ENCODE results near the gene MRPL40. TPM values are rescaled to one million over a fixed set of nuclear protein-coding genes. Genes with fewer than 3 reads are reported as not detected.
A peak's percentile ranks its signal among the peaks of the same experiment; 100 is the strongest.

Gene MRPL40
- total and polyA plus RNA-seq, 2 of the 13 experiments (the other 11 are each of a cell fraction or from before 2014, with no cell fraction given) = 42.7 to 79.7 TPM

DNA sequence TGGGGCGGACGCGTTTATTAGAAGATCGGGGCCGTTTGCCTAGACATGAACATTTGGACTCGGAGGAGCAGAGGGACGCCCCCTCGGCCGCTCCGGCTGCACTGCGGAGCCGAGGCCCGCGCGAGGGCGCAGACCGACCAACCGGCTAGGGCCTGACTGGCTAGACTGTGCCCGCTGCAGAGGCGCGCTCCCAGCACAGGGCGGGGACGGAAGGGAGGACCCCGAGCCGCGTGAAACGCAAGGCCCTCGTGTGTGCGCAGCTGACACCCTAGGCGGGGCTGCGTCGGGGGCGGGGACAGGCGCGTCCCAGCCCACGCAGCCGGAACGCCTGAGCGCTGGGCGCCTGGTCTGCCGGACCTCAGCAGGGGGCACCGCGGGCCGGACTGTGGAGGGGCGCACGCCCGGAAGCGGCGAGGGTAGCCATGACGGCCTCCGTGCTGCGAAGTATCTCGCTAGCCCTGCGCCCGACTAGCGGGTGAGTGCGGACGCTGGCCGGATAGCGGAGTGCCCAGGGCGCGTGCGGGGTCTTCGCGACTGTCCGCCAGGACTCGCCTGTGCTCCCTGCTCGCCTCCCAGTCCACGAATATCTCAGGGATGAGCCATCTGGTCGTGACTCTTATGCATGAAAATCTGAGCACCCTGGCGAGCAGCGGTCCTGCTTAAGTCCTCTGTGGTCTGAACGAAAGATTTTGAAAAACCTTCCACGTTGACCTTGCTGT, at the start of gene MRPL40 (continued):
- peak; percentile 98 for TF ChIP-seq RBFOX2 (IDR thresholded peaks at IDR 0.05; ENCODE audit: low read depth, low read length)
- TF ChIP-seq, protein P1, sequence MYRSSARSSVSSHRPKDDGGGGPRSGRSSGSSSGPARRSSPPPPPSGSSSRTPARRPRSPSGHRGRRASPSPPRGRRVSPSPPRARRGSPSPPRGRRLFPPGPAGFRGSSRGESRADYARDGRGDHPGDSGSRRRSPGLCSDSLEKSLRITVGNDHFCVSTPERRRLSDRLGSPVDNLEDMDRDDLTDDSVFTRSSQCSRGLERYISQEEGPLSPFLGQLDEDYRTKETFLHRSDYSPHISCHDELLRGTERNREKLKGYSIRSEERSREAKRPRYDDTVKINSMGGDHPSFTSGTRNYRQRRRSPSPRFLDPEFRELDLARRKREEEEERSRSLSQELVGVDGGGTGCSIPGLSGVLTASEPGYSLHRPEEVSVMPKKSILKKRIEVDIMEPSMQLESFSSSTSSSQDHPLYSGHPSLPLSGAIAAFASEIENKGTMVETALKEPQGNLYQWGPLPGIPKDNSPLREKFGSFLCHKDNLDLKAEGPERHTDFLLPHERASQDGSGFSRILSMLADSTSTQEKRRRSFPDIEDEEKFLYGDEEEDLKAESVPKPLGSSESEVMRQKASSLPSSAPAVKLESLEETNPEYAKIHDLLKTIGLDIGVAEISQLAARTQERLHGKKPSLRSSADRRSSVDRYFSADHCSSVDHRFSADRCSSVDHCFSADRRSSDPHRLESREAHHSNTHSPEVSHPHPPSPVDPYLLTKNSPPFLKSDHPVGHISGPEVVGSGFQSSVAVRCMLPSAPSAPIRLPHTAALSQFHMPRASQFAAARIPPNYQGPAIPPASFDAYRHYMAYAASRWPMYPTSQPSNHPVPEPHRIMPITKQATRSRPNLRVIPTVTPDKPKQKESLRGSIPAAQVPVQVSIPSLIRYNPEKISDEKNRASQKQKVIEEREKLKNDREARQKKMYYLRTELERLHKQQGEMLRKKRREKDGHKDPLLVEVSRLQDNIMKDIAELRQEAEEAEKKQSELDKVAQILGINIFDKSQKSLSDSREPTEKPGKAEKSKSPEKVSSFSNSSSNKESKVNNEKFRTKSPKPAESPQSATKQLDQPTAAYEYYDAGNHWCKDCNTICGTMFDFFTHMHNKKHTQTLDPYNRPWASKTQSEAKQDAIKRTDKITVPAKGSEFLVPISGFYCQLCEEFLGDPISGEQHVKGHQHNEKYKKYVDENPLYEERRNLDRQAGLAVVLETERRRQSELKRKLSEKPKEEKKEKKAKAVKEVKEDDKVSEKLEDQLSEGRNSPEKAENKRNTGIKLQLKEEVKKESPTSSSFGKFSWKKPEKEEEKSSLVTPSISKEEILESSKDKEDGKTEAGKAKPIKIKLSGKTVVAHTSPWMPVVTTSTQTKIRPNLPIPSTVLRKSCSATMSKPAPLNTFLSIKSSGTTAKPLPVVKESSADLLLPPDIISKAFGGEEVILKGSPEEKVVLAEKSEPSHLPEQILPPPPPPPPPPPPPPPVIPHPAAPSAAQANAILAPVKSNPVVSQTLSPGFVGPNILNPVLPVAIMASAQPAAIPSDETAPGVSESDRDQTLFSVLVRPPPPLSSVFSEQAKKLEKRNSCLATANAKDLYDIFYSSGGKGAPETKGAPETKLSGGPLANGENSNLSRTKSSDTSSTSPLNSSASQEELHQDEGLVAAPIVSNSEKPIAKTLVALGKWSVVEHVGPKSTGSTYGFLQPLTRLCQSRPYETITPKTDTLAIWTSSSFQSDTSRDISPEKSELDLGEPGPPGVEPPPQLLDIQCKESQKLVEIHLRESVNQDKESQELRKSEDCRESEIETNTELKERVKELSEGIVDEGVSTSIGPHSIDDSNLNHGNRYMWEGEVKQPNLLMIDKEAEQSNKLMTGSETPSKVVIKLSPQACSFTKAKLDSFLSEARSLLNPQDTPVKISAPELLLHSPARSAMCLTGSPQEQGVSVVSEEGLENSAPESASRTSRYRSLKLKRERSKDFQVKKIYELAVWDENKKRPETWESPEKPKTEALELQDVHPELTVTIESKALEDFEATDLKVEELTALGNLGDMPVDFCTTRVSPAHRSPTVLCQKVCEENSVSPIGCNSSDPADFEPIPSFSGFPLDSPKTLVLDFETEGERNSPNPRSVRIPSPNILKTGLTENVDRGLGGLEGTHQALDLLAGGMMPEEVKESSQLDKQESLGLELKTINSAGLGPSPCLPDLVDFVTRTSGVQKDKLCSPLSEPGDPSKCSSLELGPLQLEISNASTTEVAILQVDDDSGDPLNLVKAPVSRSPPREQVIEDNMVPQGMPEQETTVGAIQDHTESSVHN (CRISPR knock-in tag; IDR thresholded peaks at IDR 0.05) = peak; percentile 88
- TF ChIP-seq ZNF530 (CRISPR knock-in tag; IDR thresholded peaks at IDR 0.05; ENCODE audit: low read depth) = peak; percentile 22; the same call in 1 of the 2 replicates
- TF ChIP-seq HOXA5 (CRISPR knock-in tag; IDR thresholded peaks at IDR 0.05) = peak; percentile 94
- TF ChIP-seq ISX (CRISPR knock-in tag; conservative IDR thresholded peaks at IDR 0.05) = peak; percentile 20; the same call in 1 of the 2 replicates
- TF ChIP-seq, protein P2, sequence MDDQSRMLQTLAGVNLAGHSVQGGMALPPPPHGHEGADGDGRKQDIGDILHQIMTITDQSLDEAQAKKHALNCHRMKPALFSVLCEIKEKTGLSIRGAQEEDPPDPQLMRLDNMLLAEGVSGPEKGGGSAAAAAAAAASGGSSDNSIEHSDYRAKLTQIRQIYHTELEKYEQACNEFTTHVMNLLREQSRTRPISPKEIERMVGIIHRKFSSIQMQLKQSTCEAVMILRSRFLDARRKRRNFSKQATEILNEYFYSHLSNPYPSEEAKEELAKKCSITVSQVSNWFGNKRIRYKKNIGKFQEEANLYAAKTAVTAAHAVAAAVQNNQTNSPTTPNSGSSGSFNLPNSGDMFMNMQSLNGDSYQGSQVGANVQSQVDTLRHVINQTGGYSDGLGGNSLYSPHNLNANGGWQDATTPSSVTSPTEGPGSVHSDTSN (CRISPR knock-in tag; IDR thresholded peaks at IDR 0.05; ENCODE audit: borderline replicate concordance) = no peak
- peak; percentile 98 for TF ChIP-seq DMAP1 (CRISPR knock-in tag; IDR thresholded peaks at IDR 0.05)
- 0 out of 2 replicates have a peak, but pooled peaks have one; percentile 65 for TF ChIP-seq ZNF878 (CRISPR knock-in tag; IDR thresholded peaks at IDR 0.05)
- TF ChIP-seq, protein P3, sequence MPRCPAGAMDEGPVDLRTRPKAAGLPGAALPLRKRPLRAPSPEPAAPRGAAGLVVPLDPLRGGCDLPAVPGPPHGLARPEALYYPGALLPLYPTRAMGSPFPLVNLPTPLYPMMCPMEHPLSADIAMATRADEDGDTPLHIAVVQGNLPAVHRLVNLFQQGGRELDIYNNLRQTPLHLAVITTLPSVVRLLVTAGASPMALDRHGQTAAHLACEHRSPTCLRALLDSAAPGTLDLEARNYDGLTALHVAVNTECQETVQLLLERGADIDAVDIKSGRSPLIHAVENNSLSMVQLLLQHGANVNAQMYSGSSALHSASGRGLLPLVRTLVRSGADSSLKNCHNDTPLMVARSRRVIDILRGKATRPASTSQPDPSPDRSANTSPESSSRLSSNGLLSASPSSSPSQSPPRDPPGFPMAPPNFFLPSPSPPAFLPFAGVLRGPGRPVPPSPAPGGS (CRISPR knock-in tag; IDR thresholded peaks at IDR 0.05) = peak; percentile 92
- TF ChIP-seq ZC3H4 (CRISPR knock-in tag; IDR thresholded peaks at IDR 0.05; ENCODE audit: borderline replicate concordance) = peak; percentile 52; the same call in 1 of the 2 replicates
- TF ChIP-seq SP5 (CRISPR knock-in tag; IDR thresholded peaks at IDR 0.05; ENCODE audit: borderline replicate concordance, low read depth) = peak; percentile 95
- TF ChIP-seq ZNF124 (CRISPR knock-in tag; IDR thresholded peaks at IDR 0.05) = peak; percentile 87; the same call in 1 of the 2 replicates
- TF ChIP-seq, protein P4, sequence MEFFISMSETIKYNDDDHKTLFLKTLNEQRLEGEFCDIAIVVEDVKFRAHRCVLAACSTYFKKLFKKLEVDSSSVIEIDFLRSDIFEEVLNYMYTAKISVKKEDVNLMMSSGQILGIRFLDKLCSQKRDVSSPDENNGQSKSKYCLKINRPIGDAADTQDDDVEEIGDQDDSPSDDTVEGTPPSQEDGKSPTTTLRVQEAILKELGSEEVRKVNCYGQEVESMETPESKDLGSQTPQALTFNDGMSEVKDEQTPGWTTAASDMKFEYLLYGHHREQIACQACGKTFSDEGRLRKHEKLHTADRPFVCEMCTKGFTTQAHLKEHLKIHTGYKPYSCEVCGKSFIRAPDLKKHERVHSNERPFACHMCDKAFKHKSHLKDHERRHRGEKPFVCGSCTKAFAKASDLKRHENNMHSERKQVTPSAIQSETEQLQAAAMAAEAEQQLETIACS (CRISPR knock-in tag; IDR thresholded peaks at IDR 0.05) = peak; percentile 91
- no peak for TF ChIP-seq PLRG1 (conservative IDR thresholded peaks at IDR 0.05)
- no peak for TF ChIP-seq TCF7L2 (IDR thresholded peaks at IDR 0.05; ENCODE audit: low read depth, low read length)
- peak; percentile 97 for TF ChIP-seq YEATS2 (CRISPR knock-in tag; IDR thresholded peaks at IDR 0.05; ENCODE audit: borderline replicate concordance)
- peak; percentile 83 for TF ChIP-seq ZNF430 (CRISPR knock-in tag; IDR thresholded peaks at IDR 0.05)
- 0 out of 2 replicates have a peak, but pooled peaks have one; percentile 57 for TF ChIP-seq PRMT3 (CRISPR knock-in tag; IDR thresholded peaks at IDR 0.05; ENCODE audit: borderline replicate concordance, low read depth)
